T-helper 22 cell (primary cell): ENCODE measurements around the gene TMEM106C.
"Not testable (repeated sequence)": the region's sequence is repeated elsewhere in the genome, so short reads cannot be mapped to it uniquely, and the experiment has no call there.

Source experiments
- DNase-seq: peaks from one replicate; pipeline ENCODE4 v3.0.0-alpha.2; 2020; ENCODE audit warnings: low read depth

TMEM106C gene

DNA sequence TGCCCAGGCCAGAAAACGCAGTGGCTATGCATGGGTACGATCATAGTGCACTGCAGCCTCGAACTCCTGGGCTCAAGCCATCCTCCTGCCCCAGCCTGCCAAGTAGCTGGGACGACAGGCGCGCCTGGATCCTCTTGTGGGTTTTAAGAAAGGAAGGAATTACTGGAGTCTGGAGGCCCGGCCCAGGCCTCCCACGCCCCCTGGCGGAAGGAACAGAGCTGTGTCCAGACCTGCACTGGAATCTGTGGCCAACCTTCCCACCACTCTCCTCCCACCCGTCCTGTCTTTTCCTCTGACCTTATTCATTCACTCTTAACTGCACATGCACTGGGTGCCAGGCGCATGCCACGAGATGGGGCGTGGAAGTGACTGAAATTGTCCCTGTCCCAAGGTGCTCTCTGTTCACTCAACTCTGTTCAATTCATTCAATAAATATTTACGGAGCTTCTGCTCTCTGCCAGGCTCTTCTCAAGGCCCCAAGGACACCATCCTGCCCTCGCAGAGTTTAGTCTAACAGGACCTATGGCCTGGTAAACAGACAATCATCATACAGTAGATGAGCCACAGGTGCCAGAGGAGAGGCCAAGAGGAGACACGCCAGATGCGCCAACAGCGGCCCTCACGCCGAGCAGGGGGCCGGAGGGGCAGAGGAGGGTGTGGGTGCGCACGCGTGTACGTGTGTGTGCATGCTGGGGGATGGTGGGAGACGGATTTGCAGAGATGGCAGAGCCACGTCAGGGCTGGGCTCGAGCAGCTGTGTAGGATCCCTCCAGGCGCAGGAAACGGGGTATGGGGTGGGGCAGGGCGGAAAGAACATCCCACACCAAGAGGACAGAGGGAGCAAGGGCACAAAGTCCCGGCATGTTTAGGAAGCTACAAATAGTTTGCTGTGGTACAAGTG, 13.7 kb upstream of the TMEM106C start:
- no peak for DNase-seq

DNA sequence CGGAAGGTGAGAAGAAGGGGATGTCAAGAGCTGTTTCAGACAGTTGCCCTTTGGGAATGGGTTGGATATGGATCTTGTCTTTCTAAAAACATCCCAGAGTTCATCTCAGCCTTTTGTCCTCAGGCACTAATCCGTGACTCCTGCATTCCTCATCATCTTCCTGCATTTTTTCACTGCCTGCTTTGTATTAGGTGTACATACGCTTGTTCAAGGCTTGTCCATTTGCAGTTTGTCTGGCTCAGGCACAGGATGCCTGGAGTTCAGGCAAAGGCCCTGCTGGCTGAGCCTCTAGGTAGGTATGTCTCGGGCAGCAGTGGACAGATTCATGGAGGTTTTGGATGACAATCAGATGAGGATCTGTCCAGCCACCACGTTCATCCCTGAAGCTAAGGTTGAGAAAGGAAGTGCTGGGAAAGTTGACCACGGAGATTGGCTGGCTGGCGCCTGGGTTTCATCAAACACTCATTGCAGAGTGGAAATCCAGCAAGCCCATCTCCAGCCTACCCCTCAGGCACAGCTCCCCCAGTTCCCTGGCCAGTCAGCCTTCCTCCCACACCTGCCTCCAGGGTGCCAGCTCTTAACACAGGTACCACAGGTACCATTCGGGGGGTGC, 12.4 kb upstream of the TMEM106C start:
- no peak for DNase-seq

DNA sequence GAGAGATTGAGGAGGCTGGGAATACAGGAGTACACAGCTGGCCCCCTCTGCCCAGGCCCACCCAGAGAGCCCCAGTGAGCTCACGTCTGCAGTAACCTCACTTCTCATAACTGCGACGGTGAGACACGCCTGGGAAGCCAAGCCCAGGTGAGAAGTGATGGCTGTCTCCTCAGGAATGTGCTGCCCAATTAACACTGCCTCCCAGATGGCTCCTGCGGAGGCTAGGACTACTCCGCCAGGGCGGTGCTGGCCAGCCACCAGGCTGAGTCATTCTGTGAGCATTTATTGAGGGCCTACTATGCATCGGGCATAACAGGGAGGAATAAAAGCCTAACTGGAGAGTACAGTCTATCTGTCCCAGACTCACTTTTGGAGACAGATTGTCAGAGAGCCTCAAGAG, 9.3 kb upstream of the TMEM106C start:
- DNase-seq, result no peak

DNA sequence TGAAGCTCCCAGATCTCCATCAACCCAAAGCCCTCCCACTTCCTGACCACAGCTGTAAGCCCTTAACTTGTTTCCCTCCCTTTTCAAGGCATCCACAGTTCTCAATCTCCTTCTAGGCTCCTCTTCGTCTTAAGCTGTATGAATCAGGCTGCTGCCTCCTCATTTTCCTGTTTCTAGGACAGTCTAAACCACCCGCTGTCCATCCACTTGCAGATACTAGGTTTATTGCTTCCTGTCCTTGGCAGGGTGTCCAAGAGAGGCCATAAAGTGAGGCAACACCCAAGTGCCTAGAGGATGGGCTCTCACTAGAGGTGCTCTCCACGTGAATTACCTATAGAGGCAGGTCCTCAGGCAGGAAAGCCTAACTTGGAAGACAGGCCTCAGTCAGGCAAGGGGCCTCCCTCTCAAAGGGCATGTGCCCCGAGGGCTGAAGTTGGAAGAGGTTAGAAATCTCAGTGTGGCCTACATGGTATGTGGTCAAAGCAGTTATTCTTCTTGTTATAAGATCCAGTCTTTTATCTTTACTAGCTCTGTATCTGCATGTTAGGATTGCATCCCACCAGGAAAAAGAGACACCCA, 8.8 kb upstream of the TMEM106C start:
- no peak for DNase-seq

DNA sequence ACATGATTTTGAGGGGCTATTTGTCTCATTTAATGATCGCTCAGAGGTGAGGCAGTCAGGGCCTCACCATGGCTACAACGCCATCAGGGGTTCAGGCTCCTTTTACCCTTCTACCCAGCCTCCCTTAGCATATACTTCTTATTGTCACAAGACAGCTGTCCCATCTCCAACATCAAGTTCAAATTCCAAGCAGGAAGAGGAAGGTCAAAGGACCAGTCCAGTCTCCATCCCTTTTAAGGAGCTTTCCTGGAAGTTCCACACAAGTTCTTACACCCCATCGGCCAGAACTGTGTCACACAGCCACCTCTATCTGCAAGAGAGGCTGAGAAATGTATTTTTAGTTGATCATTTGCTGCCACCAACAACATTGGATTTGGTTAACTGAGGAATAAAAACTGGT, 8.3 kb upstream of the TMEM106C start:
- no peak for DNase-seq

DNA sequence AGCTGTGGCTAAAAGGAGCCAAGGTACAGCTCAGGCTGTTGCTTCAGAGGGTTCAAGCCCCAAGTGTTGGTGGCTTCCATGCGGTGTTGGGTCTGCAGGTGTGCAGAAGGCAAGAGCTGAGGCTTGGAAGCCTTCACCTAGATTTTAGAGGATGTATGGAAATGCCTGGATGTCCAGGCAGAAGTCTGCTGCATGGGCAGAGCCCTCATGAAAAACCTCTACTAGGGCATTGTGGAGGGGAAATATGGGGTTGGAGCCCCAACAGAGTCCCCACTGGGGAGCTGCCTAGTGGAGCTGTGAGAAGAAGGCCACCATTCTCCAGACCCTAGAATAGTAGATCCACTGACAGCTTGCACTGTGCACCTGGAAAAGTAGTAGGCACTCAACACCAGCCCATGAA, 5.7 kb upstream of the TMEM106C start:
- not testable (repeated sequence) for DNase-seq

DNA sequence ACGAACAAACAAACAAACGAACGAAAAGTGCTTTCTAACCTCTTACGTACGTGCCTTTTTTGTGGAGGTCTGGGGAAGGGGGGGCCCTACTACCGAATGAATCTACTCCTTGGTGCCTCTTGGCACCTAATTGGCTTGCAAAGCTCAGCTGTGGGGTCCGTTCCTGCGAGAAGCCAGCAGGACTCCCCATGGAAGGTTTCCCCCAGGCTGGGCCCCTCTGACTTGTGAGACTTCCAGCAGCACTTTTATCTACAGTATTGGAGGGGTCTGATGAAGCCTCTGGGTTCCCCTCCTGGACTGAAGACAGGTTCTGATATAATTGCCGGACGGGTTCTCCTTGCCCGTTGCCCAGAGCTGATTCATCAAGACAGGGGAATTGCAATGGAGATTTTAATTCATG, 1.2 kb upstream of the TMEM106C start:
- no peak for DNase-seq

DNA sequence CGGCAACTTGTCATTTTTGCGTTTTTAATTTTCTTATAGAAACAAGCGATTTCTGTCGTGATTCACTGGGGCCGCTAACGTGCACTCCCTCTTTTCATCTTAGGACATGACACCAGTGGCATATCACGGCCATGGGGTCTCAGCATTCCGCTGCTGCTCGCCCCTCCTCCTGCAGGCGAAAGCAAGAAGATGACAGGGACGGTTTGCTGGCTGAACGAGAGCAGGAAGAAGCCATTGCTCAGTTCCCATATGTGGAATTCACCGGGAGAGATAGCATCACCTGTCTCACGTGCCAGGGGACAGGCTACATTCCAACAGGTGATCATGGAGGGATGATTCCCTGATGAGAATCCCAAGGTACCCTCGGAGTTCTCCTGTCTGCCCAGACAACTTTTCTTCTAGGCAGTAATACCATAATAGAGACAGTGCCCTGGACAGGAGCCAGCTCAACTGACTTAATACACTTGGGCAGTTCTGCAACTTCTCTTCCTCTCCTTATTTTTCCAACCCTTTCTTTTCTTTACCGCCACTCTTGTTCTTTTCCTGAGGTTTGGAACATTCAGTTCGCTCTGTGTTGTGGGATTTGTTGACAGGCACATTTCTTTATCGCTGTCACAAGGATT, 821 bp downstream of the TMEM106C start:
- DNase-seq, result no peak

DNA sequence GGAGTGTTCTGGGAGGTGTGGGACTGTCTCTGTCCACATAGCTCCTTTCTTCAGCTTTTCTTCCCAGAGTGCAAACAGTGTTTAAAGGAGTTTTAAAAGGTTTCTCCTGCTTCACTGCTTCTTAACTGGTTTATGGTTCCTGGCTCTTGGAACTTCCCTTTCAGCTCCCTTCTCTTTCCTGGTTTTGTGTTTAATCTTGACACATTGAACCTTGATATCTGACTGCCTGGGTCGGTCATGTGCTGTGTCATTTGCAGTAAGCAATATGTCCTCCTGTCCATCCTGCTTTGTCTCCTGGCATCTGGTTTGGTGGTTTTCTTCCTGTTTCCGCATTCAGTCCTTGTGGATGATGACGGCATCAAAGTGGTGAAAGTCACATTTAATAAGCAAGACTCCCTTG, 2.2 kb downstream of the TMEM106C start:
- DNase-seq, result no peak

DNA sequence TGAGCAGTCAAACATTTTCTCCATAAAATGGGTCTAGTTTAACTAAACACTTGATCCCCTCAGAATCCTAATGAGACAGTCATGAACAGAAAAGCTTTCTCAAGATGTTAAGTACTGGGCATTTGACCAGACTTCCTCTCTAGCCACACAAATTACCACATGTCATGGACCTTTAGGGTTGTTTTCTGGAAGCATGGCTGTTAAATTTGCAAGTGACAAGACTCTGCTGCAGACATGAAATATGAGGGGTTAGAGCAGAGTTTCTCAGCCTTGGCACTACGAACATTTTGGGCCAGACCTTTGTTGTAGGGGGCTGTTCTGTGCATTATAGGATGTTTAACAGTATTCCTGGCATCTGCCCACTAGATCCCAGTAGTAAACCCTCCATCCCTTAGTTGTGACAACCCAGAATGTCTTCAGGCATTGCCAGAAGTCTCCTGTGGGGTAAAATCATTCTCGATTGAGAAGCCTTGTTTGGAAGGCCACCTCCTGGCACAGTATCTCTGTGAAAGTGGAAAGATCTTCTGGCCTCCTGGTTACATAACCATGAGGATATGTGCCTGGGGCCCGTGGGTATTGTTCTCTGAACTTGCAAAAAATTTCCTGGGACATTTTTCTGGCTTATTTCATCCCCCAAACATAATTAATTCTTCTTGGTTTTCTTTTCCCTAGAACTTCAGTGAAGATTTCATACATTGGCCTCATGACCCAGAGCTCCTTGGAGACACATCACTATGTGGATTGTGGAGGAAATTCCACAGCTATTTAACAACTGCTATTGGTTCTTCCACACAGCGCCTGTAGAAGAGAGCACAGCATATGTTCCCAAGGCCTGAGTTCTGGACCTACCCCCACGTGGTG, 4.3 kb downstream of the TMEM106C start:
- no peak for DNase-seq

DNA sequence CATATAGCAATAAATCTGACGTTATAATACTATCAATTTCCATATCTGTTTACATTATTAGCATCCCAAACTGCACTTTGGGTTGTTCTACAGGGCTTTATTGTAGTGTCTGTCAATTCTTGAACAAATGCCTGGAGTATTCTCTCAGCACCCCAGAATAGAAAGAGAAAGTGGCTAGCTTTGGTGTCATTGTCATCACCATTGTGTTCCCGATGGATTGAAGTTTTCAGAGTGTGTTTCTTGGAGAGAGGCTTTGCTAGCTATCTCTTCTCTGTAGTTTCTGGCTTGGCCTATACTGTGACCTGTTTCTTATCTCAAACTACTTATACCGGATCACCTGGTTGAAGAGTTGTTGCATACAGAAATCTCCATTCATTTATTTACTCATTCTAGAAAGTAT, 6.4 kb downstream of the TMEM106C start:
- DNase-seq, result no peak

DNA sequence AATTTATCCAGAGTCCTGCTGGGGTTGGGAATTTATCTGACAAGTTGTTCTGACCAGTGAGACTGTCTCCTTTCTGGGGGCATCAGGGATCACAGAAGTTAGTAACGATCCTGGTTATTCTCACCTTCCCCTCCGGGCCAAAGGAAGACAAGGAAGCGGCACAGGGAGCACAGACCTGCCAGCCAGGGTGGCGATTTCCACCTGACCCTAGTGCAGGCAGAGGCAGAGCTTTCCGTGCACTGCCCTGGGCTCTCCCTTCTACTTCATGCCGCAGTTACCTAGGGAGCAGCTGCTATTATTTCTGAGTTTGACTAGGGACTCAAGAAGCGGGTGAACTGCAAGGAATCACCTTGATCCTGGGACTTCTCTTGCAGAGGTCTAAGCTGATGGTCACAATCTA, 7.4 kb downstream of the TMEM106C start:
- no peak for DNase-seq

DNA sequence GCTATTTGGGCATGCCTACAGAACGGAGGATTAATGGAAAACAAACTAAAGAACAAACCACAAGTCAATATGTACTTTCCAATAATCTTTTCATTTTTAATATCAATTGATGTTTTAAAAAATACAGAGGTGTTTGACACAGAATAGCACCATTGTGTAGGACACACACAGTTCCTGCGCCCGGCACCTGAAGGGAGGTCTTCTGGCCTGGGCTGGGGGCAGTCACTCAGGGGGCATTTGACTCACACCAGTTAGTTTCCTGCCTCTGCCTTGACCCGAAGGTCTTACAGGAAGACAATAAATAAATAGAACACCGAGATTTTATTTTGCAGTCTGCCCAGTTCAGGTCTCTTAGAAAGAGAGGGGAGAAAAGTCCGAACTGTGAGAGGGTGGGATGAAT, 9.5 kb downstream of the TMEM106C start:
- DNase-seq, result no peak

DNA sequence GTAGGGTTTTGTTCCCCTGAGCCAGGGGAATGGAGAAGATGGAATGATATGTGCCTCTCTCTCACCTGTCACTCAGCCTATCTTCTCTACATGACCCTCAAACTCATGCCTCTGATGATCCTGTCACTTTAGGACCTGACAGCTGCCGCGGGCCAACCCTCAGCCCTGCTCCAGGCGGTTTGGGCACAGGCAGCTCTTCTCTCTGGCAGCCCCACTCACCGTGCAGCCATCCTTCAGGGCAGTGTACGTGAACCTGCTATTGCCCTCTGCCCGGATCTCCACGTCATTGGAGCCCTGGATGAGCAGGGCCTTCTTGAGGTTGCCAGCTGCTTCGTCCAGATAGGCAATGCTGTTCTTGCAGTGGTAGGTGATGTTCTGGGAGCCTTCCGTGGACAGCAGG, 10.5 kb downstream of the TMEM106C start:
- no peak for DNase-seq

DNA sequence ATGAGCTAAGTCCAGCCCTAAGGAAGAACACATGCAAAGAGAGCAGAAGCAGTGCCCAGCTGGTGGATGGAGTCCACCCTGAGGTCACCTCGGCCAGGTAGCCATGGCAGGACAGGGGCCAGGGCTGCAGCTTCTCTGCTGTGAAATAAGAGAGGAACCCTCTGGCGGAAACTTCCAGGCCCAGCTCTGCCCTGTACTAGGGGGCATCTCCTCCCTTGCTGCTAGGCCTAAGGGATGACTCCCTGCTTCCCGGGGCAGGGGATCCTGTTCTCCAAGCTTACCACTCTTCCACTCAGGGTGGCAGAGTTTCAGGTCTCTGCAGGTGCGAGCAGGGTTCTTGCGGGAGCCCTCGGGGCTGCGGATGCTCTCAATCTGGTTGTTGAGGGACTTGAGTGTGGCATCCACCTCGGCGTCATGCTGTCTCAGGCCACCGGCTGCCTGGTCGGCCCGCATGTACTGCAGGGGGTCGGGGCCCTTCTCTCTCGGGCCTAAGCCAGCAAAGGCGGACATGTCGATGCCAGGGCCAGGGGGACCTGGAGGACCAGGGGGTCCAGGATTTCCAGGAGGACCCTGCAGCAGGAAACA, 11.7 kb downstream of the TMEM106C start:
- DNase-seq, result no peak

DNA sequence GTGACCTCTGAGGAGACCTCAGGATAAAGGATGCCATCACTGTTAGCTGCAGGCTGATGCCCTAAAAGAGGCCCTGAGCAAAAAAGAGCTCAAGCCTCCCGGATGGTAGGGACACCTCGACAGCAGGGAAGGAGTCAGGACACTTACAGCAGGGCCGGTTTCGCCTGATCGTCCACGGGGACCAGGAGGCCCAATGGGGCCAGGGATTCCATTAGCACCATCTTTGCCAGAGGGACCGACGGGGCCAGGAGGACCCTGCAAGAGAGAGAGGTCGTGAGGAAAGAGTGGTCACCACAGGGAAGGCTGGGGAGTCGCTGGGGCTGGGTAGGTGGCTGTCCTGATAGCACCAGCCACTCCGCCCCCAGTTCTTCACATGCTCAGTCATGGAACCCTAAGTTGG, 12.4 kb downstream of the TMEM106C start:
- DNase-seq, result no peak

DNA sequence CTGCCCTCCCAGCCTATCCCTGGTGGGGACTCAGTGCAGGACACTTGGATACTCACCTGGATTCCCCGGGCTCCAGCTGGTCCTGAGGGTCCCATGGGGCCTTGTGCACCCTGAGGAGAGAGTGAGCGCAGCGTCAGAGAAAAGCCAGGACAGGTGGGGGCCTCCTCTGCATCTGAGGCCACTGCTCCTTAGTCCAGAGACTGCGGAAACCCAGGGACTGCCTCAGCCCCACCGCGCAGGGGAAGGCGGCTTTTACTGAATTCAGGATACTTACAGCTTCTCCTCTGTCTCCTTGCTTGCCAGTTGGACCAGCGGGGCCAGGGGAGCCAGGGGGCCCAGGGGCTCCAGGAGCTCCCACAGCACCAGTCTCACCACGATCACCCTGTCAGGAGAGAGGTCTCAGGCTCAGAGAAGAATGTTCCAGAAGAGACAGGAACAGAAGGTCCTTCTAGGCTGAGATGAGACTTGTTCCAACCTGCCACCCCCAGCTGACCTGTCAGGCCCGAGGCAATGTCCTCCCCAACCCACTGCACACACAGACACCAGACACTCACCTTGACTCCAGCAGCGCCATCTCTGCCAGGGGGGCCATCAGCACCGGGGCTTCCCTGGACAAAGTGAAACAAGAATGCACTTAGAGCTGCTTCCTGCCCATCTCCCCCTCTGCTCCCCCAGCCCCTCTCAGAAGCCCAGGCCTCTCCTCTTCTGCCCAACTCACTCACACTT, 13.8 kb downstream of the TMEM106C start:
- no peak for DNase-seq

DNA sequence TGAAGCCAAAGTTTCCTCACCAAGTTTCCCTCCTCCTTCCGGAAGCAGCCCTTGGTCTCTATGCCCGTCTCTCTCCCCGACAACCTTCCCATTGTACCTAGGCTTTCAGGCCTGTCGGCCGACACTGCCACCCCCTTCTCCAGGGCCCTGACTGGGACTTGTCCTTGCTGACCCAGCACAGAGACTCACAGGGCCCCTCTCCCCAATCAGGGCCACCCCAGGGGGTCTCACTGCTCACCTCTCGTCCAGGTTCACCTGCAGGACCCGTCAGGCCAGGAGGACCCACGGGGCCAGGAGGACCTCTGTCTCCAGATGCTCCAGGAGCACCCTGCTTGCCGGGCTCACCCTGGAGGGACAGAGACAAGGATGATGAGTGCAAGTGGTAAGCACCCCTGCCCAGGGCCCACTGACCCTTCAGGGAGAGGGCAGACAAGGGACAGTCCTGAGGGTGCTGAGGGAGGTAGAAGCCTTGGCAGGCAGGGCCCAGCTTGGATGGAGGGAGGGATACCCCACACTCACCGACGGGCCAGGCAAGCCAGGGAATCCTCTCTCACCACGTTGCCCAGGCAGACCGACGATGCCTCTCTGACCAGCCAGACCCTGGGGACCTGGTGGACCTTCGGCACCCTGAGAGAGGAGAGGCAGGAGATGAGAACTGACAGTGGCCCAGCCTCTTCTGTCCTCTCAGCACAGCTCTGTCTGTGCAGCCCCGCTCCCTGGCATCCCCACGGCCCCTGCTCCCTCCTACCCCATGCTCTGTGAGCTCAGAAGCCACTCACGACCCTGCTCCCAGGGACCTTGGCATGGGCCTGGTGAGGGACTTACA, 14.6 kb downstream of the TMEM106C start:
- no peak for DNase-seq

DNA sequence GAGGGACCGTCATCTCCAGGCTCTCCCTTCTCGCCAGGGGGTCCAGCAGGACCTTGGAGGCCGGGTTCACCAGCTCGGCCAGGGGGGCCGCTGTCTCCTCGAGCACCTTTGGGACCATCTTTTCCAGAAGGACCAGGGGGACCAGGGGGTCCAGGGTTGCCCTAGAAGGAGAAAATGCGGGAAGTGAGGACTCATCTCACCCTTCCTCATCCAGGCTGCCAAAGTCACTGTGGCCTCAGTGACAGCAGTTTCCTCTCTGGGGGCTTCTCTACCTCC, 15.1 kb downstream of the TMEM106C start:
- DNase-seq, result no peak

DNA sequence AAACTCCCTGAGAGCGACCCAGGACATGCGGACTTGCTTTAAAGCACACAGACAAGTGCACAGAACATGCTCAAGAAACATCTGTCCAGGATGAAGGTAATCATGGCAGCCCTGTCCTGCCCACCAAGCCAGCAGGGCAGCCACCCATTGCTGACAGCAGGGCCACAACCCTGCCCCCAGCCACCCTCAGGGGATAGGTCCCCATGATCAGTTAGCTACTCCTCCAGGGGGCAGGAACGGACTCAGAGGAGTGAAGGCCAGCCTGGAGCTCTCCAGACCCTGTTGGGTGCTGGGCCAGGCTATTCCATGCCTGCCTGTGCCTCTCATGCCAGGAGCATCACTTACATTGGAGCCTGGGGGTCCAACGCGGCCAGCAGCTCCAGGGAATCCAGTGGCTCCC, 15.8 kb downstream of the TMEM106C start:
- DNase-seq, result no peak
